Right lobe of liver (tissue), 6 donors: ENCODE measurements around the gene PPP1R26. TPM values are rescaled to one million over a fixed set of nuclear protein-coding genes. Genes with fewer than 3 reads are reported as not detected.

Experiments used
- ATAC-seq, 4 donors: fragments of 200-7000 bp; cut with Tn5 transposase; one replicate each; pipeline ENCODE4 v1.9.1; 2020; ENCODE audit warnings: mild to moderate bottlenecking in 4 of 4, moderate library complexity in 4 of 4
- DNase-seq, 3 donors: peaks; one replicate each; pipeline ENCODE4 v3.0.0-alpha.2; 2020
- H3K27ac ChIP-seq, 3 donors: fragments of 200-600 bp; one replicate each; pipeline ENCODE4 v1.8.0; 2022
- H3K27me3 ChIP-seq, 2 donors: fragments of 200-600 bp; one replicate each; pipeline ENCODE4 v1.8.0; 2022
- H3K36me3 ChIP-seq, 4 donors: fragments of 200-600 bp; sonication (generic) in 1 of 4; one replicate each; pipeline versions ENCODE4 v1.5.1 to v1.8.0; 2017 to 2022; ENCODE audit warnings: control low read depth in 1 of 4
- H3K4me1 ChIP-seq, 4 donors: fragments of 200-600 bp; sonication (generic) in 1 of 4; one replicate each; pipeline versions ENCODE4 v1.5.1 to v1.8.0; 2017 to 2022; ENCODE audit warnings: control low read depth in 1 of 4
- H3K4me3 ChIP-seq, 3 donors: fragments of 200-600 bp; one replicate each; pipeline ENCODE4 v1.8.0; 2022
- H3K9me3 ChIP-seq, 4 donors: fragments of 200-600 bp; sonication (generic) in 1 of 4; one replicate each; pipeline versions ENCODE4 v1.5.1 to v1.8.0; 2017 to 2022; ENCODE audit warnings: control low read depth in 1 of 4
- CTCF ChIP-seq, 4 donors: fragments of 200-600 bp in 3 of 4; fragments of 450-650 bp in 1 of 4; IDR thresholded peaks; one replicate each; pipeline versions ENCODE4 v1.5.1 to v1.8.0; 2016 to 2022; ENCODE audit warnings: antibody characterized with exemption in 4 of 4, mild to moderate bottlenecking in 2 of 4
- POLR2A ChIP-seq: fragments of 450-650 bp; IDR thresholded peaks from one replicate; pipeline ENCODE4 v1.6.1; 2017; ENCODE audit warnings: antibody characterized with exemption, mild to moderate bottlenecking
- WGBS: methylation state at CpG from one replicate; pipeline ENCODE4 v1.1.6; 2018; ENCODE audit warnings: low coverage, low lambda C conversion rate; ENCODE audit not compliant: insufficient coverage; ENCODE audit errors: missing lambda C conversion rate; 5-methylcytosine and 5-hydroxymethylcytosine counted together
- intact Hi-C, 2 donors: fragments of 100-400 bp; cut with DNase I; formaldehyde crosslinking; loops; one replicate each; pipeline versions ENCODE4 v1.11.2 to v1.14.1; 2022
- total RNA-seq, 6 experiments: library from RNA; depleted of rRNA in 2 of 6; stranded (reverse); fragments of >200 nt in 2 of 6; fragmentation: NEBNext Ultra II Directional in 3 of 6; extraction: Animal tissue kit (Norgen Biotek cat#: 25700) in 3 of 6; gene quantifications; one replicate each; pipeline versions ENCODE4 v1.1.0 to v1.2.4, GENCODE V29; 2016 to 2023
- donor health status: DM: no; HTN: yes; CAD: no.
- donor health status: DM: no; HTN: no; CAD: no.
- donor health status: DM: no; HTN: no; CAD: no.
- donor health status: DM: no; HTN: yes; CAD: no.
- donor health status: DM: no; HTN: yes; CAD: no.

PPP1R26 gene
- total RNA-seq, 6 experiments from 2014 or later: 5.1 to 9.0 (median 7.7) TPM

DNA sequence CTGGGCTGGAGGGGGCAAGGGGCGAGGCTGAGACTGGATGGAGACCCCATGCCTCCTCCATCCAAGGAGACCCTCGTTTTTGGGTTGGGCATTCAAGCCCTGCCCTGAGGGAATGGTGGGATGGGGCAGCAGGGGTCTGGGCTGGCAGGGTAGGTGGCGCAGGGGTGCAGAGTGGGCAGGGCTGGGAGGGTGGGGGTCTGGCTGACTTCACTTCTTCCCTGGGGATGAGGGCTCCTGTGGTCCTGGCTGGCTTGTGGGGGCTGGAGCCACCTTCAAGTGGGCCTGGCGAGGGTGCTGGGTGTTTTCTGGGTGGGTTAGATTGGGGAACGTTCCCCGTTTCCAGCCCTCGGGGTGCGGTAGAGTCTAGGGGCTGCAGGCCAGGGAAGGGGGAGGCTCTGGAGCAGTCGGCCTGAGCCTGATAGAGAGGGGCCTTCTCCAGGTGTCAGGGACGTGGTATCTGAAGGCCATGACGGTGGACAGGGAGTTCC lies 42.1 kb downstream of the PPP1R26 start:
- no peaks in the 10 kb centered on the region for H3K27me3 ChIP-seq
- no peak for DNase-seq
- H3K27ac ChIP-seq: no peak overlapping the region
- H3K4me3 ChIP-seq: no peak overlapping the region
- TF ChIP-seq POLR2A (no peak), CTCF (IDR thresholded peaks at IDR 0.05) (no peak)
- H3K4me1 ChIP-seq: no peaks in the 10 kb centered on the region
- no peak for ATAC-seq
- H3K36me3 ChIP-seq: no peaks in the 10 kb centered on the region
- WGBS: no CpG with 5 or more reads among the region's 11 CpGs
- intact Hi-C loops: no loop called here
- H3K9me3 ChIP-seq: no peaks in the 10 kb centered on the region

- TF ChIP-seq POLR2A (no peak), CTCF (IDR thresholded peaks at IDR 0.05) (no peak)
- no peaks in the 10 kb centered on the region for H3K36me3 ChIP-seq
- no peaks in the 10 kb centered on the region for H3K9me3 ChIP-seq
- no peak overlapping the region for H3K27ac ChIP-seq
- H3K4me1 ChIP-seq: no peaks in the 10 kb centered on the region
- no peaks in the 10 kb centered on the region for H3K27me3 ChIP-seq
- intact Hi-C loops: no loop called here
- 56% methylated on average over 2 of the region's 16 CpGs for WGBS
- no peak overlapping the region for H3K4me3 ChIP-seq
- DNase-seq (no peak), ATAC-seq (no peak)
Measured at GRCh38 chr9:135522137-135522877, 42.7 kb downstream of the PPP1R26 start.

- WGBS: no CpG with 5 or more reads among the region's 17 CpGs
- intact Hi-C loops: no loop called here
- H3K36me3 ChIP-seq: no peaks in the 10 kb centered on the region
- H3K9me3 ChIP-seq: no peaks in the 10 kb centered on the region
- no peak overlapping the region for H3K27ac ChIP-seq
- ATAC-seq (no peak), DNase-seq (no peak)
- H3K4me1 ChIP-seq: no peaks in the 10 kb centered on the region
- TF ChIP-seq POLR2A (no peak), CTCF (IDR thresholded peaks at IDR 0.05) (no peak)
- H3K4me3 ChIP-seq: no peak overlapping the region
- no peaks in the 10 kb centered on the region for H3K27me3 ChIP-seq
Measured at GRCh38 chr9:135522931-135523330, 43.3 kb downstream of the PPP1R26 start.

- no peak for DNase-seq
- H3K27me3 ChIP-seq: no peaks in the 10 kb centered on the region
- H3K4me3 ChIP-seq: no peak overlapping the region
- intact Hi-C loops: no loop called here
- 65% methylated on average over 7 of the region's 21 CpGs for WGBS
- ATAC-seq: no peak
- no peaks in the 10 kb centered on the region for H3K36me3 ChIP-seq
- no peaks in the 10 kb centered on the region for H3K9me3 ChIP-seq
- no peaks in the 10 kb centered on the region for H3K4me1 ChIP-seq
- no peak for TF ChIP-seq CTCF (IDR thresholded peaks at IDR 0.05)
- no peak for TF ChIP-seq POLR2A
- no peak overlapping the region for H3K27ac ChIP-seq
Measured at GRCh38 chr9:135523521-135524129, 44.0 kb downstream of the PPP1R26 start.
